ENCODE data around the gene LHX4. TPM values are rescaled to one million over a fixed set of nuclear protein-coding genes. Genes with fewer than 3 reads are reported as not detected.

The LHX4 gene
- total RNA-seq, 3 donors from 2014 or later (not counting 1 experiment from before 2014, with no cell fraction given), result 0.08 TPM; not detected in 2

GRCh38 chr1:180219776-180220175, 10.3 kb upstream of the LHX4 start:
- H3K36me3 Mint-ChIP-seq, result no peaks in the 10 kb centered on the region
- Histone ChIP-seq H3K36me3 (ENCODE audit: control insufficient read depth, insufficient read depth, low read length) (no peaks in the 10 kb centered on the region), H3K9me3 (ENCODE audit: control insufficient read depth, insufficient read depth, low read length) (no peaks in the 10 kb centered on the region), H3K4me1 (ENCODE audit: control insufficient read depth, insufficient read depth, low read length) (no peaks in the 10 kb centered on the region), H3K4me3 (ENCODE audit: low read length) (no peak overlapping the region), H3K27me3 (ENCODE audit: control insufficient read depth, insufficient read depth, low read length) (peaks cover 5% of the 10 kb centered on the region), H3K27ac (ENCODE audit: low read length) (no peak overlapping the region)
- DNase-seq, result no peak
- peaks cover 23 to 33% of the 10 kb centered on the region in 2 donors for H3K27me3 Mint-ChIP-seq (ENCODE audit: low read depth in 2 of 2)
- ATAC-seq, result no peak
- H3K9me3 Mint-ChIP-seq, result no peaks in the 10 kb centered on the region
- H3K27ac Mint-ChIP-seq, result no peak overlapping the region
- TF ChIP-seq CTCF (IDR thresholded peaks at IDR 0.05), result no peak
- intact Hi-C loops (cut with micrococcal nuclease), result no loop called here
- WGBS (ENCODE audit: insufficient coverage), result 87% methylated on average over 11 of the region's 11 CpGs
- H3K4me3 Mint-ChIP-seq, result no peak overlapping the region
- H3K4me1 Mint-ChIP-seq, result no peaks in the 10 kb centered on the region

GRCh38 chr1:180221462-180221861, 8.6 kb upstream of the LHX4 start:
- H3K36me3 ChIP-seq (ENCODE audit: control insufficient read depth, insufficient read depth, low read length), result no peaks in the 10 kb centered on the region
- 93% methylated on average over 6 of the region's 6 CpGs for WGBS (ENCODE audit: insufficient coverage)
- Mint-ChIP-seq H3K9me3 (no peaks in the 10 kb centered on the region), H3K4me3 (no peak overlapping the region), H3K4me1 (no peaks in the 10 kb centered on the region), H3K27ac (no peak overlapping the region), H3K36me3 (no peaks in the 10 kb centered on the region), H3K27me3 (ENCODE audit: low read depth in 2 of 2) (peaks cover 31 to 44% of the 10 kb centered on the region in 2 donors)
- no peak for DNase-seq
- H3K27me3 ChIP-seq (ENCODE audit: control insufficient read depth, insufficient read depth, low read length), result peaks cover 11% of the 10 kb centered on the region
- no peak overlapping the region for H3K27ac ChIP-seq (ENCODE audit: low read length)
- no peaks in the 10 kb centered on the region for H3K9me3 ChIP-seq (ENCODE audit: control insufficient read depth, insufficient read depth, low read length)
- H3K4me1 ChIP-seq (ENCODE audit: control insufficient read depth, insufficient read depth, low read length), result no peaks in the 10 kb centered on the region
- ATAC-seq, result no peak
- intact Hi-C loops (cut with micrococcal nuclease), result no loop called here
- H3K4me3 ChIP-seq (ENCODE audit: low read length), result no peak overlapping the region
- no peak for TF ChIP-seq CTCF (IDR thresholded peaks at IDR 0.05)

- Mint-ChIP-seq H3K4me3 (no peak overlapping the region), H3K4me1 (peaks cover 0 to 12% of the 10 kb centered on the region in 2 donors), H3K9me3 (no peaks in the 10 kb centered on the region), H3K36me3 (no peaks in the 10 kb centered on the region), H3K27me3 (ENCODE audit: low read depth in 2 of 2) (peaks cover 49 to 67% of the 10 kb centered on the region in 2 donors), H3K27ac (no peak overlapping the region)
- intact Hi-C loops (cut with micrococcal nuclease), result no loop called here
- WGBS (ENCODE audit: insufficient coverage), result 74% methylated on average over 5 of the region's 5 CpGs
- Histone ChIP-seq H3K4me1 (ENCODE audit: control insufficient read depth, insufficient read depth, low read length) (peaks cover 7% of the 10 kb centered on the region), H3K36me3 (ENCODE audit: control insufficient read depth, insufficient read depth, low read length) (no peaks in the 10 kb centered on the region), H3K9me3 (ENCODE audit: control insufficient read depth, insufficient read depth, low read length) (no peaks in the 10 kb centered on the region), H3K4me3 (ENCODE audit: low read length) (no peak overlapping the region), H3K27ac (ENCODE audit: low read length) (no peak overlapping the region), H3K27me3 (ENCODE audit: control insufficient read depth, insufficient read depth, low read length) (peaks cover 27% of the 10 kb centered on the region)
- ATAC-seq (no peak), DNase-seq (no peak)
- no peak for TF ChIP-seq CTCF (IDR thresholded peaks at IDR 0.05)
These were observed 5.2 kb upstream of the LHX4 start for GRCh38 chr1:180224902-180225301.

GRCh38 chr1:180225403-180225802, 4.7 kb upstream of the LHX4 start:
- no peak overlapping the region for H3K4me3 ChIP-seq (ENCODE audit: low read length)
- peaks cover 10% of the 10 kb centered on the region for H3K4me1 ChIP-seq (ENCODE audit: control insufficient read depth, insufficient read depth, low read length)
- H3K36me3 Mint-ChIP-seq, result no peaks in the 10 kb centered on the region
- H3K4me3 Mint-ChIP-seq, result no peak overlapping the region
- no peak for ATAC-seq
- H3K9me3 ChIP-seq (ENCODE audit: control insufficient read depth, insufficient read depth, low read length), result no peaks in the 10 kb centered on the region
- H3K27me3 ChIP-seq (ENCODE audit: control insufficient read depth, insufficient read depth, low read length), result peaks cover 30% of the 10 kb centered on the region
- no peaks in the 10 kb centered on the region for H3K9me3 Mint-ChIP-seq
- no peak overlapping the region for H3K27ac ChIP-seq (ENCODE audit: low read length)
- intact Hi-C loops (cut with micrococcal nuclease), result no loop called here
- no peak for DNase-seq
- WGBS (ENCODE audit: insufficient coverage), result 84% methylated on average over 2 of the region's 2 CpGs
- H3K27me3 Mint-ChIP-seq (ENCODE audit: low read depth in 2 of 2), result peaks cover 46 to 67% of the 10 kb centered on the region in 2 donors
- TF ChIP-seq CTCF (IDR thresholded peaks at IDR 0.05), result no peak
- no peak overlapping the region for H3K27ac Mint-ChIP-seq
- H3K4me1 Mint-ChIP-seq, result peaks cover 0 to 12% of the 10 kb centered on the region in 2 donors
- H3K36me3 ChIP-seq (ENCODE audit: control insufficient read depth, insufficient read depth, low read length), result no peaks in the 10 kb centered on the region

All from natural killer cell (primary cell).